SH-SY5Y (cell line): ENCODE data around the gene CNN3.

Experiments
- GATA2 ChIP-seq: IDR thresholded peaks from 2 replicates; pipeline ENCODE4 v1.6.1; 2011; ENCODE audit warnings: mild to moderate bottlenecking, low read depth, low read length
- GATA3 ChIP-seq: IDR thresholded peaks from 2 replicates; pipeline ENCODE4 v1.6.1; 2011; ENCODE audit warnings: low read depth, mild to moderate bottlenecking, low read length, moderate library complexity

- no peak for TF ChIP-seq GATA2
- no peak for TF ChIP-seq GATA3
These were observed 35.7 kb upstream of the CNN3 start for GRCh38 chr1:94962409-94963265.
